Stimulated activated CD8-positive, alpha-beta memory T cell treated with anti-CD3 and anti-CD28 coated beads, Interleukin-15, amount 100 ng/mL, for 1 hour (primary cell): ENCODE results near the gene SOX18.

Source experiments
- DNase-seq: peaks from one replicate; pipeline ENCODE4 v3.0.0-alpha.2; 2020; ENCODE audit warnings: low read depth

The SOX18 gene

DNA sequence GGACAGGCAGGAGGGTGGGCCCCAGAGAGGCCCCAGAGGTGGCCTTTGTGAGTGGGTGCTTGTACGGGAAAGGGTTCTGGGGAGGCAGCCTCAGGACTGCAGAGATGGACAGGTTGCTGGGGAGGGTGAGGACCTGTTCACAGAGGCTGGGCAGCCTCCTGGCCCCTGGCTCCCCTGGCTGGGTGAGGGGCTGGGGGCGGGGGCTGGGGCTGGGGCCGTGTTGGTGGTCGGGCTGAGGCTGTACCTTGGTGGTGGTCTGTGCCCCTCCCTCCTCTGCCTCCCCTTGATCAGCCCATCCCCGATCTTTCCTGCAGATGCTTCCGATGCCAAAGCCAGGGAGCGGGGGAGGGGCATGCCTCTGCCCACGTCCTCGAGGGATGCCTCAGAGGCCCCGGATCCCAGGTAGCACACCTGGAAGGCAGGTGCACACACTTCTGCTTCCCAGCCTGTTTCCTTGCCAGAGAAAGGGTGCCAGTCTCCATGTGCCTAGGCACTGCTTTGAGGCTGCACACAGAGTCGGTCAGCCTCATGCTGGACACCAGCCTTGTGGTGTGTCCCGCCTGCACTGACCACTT lies 18.4 kb upstream of the SOX18 start:
- no peak for DNase-seq

DNA sequence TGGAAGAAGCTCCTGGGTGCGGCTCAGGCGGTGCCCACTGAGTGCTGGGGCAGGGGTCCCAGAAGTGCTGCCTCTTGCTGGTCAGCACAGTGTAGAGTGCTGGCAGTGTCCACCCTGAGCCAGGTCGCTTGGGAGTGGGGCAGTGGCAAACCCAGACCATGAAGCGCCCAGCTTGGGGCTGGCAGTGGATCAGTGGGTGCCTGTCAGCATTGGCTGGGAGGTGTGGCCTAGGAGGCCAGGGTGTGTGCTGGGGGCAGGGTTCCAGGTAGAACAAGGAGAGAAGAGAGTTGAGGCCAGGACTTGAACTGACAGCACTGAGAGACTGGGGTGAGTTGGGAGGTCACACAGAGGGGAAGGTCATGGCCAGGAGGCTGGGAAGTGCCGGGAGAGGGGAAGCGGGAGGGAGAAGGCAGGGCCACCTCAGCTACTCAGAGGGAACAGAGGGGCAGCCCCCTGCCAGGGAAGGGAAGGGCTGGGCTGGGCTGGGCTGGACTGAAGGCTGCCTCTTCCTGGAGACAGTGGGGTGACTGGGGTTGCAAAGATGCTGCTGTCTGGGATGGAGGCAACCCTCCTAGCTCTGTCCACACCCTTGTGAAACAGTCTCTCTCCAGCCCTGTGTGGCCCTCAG lies 17.7 kb upstream of the SOX18 start:
- DNase-seq, result no peak

DNA sequence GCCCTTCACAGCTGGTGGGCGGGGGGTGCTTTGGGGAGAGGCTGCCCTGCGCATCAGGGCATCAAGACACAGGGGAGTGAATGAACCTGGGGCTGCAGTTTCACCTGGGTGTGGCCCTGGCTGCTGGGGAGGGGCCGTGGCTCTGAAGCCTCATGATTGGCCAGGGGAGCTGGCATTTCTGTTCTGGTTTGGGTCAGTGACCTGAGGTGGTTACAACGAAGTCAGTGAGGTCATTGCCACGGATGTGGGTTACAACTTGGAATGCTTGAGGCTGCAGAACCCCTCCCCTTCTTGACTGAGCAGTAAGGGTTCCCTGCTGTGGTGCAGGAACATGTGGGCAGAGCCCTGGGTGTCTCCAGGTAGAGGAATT lies 16.5 kb upstream of the SOX18 start:
- DNase-seq, result no peak

DNA sequence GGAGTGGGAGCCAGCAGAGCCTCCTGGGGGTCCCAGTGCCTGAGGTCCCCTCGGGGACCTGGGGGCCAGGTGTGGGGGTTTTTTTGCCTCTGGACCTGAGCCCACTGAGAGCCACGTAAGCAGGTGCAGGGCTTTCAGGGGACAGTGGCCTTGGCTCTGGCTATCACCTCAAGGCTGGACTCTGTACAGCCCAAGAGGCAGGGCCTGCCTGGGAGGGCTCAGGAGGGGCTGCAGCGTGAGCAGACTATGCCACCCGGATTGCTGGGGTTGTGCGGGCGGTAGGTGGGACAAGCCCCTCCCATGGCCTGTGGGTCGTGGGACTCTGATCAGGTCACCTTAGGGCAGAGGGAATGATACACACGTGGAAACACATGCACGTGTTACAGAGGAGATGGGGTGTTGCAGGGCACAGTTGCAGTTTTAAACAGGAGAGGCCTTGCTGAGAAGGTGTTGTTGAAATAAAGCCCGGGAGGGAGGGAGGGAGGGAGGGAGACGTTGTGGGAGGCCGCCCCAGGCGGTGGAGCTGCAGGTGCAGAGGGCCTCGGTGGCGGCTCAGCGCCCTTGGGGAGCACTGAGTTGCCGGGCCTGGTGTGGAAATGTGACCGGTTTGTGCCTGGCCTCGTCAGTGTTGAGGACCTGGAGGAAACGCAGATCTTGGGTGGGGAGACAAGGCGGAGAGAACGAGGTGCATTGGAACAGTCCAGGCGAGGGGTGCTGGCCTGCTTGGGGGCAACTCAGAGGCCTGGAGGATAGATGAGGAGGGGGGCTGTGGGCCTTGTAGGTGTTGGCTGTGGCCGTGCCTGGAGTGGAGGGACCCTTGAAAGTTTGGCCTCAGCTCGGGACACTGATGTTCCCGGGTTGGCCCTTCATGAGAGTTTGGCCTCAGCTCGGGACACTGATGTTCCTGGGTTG lies 15.9 kb upstream of the SOX18 start:
- no peak for DNase-seq

DNA sequence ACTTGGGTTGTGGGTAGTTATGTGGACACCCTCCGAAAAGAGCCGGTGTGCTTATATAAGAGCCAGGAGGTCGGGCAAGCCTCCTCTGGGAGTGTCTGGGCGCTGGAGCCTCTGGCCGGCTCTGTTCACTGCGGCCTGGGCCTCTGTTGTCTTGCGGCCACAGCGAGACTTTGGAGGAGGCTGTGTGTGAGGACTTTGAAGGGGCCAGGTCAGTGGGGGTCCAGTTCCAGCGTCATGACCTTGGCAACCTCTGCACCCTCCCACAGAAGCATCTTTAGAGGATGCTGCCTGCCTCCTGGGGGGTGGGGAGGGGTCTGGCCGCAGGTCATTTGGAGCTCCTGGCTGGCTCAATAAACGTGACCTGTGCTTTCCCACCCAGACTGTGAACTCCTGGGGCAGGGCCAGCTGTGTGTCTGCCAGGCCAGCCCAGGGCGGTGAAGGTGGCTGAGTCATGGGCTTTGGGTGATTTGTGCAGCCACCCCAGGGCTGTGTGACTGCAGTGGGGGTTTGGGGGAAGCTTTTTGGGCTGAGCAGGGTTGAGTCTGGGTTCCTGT lies 14.8 kb upstream of the SOX18 start:
- no peak for DNase-seq

DNA sequence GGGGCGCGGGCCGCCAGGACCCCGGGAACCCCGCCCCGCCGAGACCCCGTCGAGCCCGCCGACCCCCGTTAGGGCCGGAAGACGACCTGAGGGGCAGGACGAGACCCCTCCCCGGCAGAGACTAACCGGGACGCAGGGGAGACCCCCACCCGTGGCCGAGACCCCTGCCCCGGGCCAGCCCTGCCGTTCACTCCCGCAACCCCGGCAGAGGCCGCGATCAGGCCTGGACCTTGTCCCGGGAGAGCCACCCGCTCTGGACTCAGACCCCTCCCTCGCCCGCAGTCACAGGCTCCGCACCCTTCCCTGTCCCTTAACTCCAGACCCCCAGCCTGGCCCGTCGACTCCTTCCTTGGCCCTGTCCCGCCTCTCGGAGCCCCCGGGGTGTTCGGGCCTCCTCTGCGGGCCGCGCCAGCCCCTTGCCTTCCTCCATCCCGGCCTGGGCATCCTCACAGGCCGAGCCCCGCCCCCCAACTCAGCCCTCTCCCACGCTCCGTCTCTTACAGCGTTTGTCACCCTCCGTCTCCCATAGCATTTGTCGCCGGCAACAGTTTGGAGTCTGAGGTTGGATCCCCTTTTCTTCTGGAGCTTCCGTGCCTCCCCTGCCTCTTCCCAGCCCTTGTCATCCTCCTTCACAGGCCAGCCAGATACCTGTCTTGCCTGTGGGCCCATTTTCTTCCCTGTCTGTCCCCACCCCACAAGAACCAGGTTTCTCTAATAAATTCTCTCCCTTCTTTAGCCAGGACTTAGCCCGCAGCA lies 14.1 kb upstream of the SOX18 start:
- DNase-seq, result no peak

DNA sequence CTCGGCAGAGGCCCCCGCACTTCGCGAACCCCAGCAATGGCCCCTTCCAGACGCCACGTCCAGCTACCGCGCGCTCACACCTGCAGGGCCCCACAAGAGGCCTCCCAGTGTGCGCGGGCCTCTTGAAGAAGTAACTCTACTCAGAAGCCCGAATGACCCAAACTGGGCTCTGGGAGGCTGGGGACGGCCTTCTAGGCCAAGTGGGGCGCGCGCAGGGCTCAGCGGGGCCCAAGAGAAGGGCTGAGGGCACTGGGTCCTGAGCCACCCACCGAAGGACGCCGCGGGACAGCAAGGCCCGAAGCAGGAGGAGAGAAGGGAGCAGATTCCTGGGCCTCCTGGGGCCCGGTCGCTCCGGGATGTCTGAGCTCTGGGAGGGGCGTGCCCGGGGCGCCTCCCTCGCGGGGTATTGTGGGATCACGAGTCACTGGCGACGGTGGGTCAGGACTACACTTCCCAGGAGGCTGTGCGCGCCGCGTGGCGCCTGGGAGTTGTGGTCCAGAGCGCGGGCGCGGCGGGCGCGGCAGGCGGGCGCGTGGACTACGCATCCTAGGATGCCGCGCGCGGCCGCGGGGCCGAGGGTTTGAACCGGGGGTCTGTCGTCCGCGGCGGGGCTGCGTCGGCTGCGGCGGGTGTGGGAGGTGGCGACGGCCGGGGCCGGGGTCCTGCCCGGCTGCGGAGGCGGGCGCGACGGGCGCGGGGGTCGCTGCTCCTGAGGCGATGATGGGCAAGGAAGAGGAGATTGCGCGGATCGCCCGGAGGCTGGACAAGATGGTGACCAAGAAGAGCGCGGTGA lies 13.4 kb upstream of the SOX18 start, which contains the start of gene TCEA2:
TCEA2 (plus strand) TSS at position 603 of the 793 bp plus-strand sequence; CDS start at position 718, 115 bp downstream.
- peak; percentile 87 for DNase-seq

DNA sequence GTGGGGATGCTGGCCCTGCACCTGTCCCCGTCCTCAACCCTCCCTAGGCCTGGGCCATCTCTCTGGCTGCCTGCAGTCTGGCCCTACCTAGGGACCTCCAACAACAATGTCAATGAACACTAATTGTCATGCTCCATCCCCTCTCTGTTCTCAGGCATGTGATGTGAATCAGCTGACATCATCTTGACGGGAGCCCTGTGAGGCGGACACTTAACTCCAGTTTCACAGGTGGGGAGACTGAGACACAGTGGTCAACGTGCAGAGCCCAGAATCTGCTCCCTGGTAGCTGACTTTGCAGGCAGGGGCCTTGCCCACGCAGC lies 12.8 kb upstream of the SOX18 start:
- no peak for DNase-seq

DNA sequence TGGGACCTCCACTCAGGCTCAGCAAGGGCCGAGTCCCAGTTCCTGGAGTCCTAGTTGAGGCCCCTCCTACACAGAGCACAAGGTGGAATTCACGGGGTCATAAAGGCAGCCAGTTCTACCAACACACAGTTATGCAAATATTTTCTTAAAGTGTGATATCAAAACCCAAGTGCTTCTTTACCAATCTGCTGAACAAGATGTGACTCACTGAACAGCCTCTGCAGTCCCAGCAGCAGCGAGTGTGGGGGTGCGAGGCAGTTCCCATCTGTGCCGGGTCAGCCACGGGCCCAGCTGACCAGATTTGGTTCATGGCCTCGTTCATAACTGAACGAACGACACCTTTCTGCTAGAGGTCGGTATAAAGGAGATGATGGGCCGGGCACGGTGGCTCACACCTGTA lies 9.1 kb upstream of the SOX18 start:
- DNase-seq, result no peak

DNA sequence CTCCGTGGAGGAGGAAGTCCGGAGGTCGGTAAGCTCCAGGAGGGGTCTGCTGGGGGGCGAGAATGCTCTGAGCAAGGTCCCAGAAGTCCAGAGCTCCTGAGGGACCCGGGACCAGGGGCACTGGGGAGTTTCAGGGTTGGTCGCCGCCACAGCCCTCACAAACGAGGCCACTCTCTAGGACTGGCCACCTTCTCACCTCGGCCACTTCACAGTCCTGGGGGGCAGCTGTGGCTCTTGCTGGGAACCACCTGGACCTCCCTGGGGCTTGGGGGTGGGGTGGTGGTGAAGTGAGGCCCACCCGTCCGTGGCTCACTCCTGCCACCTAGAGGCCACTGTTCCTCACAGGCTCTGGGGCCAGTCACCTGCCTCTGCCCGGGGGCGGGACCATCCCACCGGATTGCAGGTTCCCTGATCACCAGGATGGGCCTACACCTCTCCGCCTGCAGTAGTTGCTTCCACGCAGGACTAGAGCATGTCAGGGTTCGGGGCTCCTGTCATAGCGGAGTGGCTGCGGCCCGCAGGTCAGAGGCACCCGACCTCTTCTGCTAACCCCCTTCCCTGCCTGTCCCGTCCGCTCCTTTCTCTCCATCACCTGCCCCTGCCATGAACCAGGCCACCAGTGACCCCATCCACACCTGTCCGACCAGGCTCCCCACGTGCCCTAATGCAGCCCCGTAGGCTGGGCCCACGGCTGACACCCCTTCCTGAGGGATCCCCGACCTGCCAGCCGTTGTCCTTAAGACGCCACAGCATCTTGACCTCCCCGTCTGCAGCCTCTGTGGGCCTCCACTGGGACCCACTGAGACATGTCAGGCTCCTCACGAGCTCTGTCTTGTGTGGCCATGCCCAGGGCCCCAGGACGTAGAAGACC lies 8.4 kb upstream of the SOX18 start:
- DNase-seq, result peak; percentile 69

DNA sequence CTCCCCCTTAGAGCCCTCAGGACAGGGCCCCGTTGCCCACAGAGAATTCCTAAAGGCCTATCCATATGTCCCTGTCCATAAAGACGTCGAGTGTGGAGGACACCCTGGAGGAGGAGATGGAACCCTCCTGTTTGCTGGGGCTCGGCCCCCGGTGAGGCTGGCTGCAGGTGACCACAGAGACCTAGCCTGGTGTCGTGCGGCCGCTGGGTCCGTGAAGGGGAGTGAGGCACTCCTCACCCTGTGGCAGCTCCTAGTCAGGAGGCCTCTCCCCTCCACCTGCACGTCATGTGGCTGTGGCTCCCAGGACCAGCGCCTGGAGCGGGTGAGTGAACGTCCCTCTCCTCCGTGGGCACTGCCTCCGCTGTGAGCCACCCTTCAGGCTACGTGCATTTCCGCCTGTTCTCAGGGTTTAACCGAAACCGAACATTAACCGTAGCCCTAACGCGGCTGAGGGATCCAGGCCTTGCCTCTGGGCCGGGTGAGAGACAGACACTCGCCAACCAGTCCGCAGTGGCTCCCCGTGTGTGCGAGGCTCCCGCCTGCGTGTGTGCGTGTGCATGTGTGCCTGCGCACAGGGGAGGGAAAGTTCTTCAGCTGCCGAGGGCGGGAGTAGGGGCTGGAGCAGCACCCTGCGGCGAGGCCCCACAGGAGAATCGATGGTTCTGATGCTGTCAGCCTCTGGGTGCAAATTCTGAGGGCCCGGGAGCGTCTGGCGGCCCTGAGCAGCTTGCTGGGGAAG lies 7.6 kb upstream of the SOX18 start:
- no peak for DNase-seq

DNA sequence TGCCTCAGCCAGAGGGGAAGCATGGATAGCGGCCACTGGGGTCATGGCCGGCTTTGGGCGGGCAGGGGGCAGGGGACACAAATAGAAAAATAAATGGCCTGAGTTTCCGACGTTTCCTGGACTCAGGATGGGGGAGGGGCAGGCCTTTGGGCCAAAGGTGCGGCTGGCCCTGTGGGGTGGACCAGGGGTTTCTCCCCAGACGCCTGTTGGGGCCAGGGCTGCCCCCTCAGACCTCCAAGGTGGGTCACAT lies 7.1 kb upstream of the SOX18 start:
- DNase-seq, result no peak

DNA sequence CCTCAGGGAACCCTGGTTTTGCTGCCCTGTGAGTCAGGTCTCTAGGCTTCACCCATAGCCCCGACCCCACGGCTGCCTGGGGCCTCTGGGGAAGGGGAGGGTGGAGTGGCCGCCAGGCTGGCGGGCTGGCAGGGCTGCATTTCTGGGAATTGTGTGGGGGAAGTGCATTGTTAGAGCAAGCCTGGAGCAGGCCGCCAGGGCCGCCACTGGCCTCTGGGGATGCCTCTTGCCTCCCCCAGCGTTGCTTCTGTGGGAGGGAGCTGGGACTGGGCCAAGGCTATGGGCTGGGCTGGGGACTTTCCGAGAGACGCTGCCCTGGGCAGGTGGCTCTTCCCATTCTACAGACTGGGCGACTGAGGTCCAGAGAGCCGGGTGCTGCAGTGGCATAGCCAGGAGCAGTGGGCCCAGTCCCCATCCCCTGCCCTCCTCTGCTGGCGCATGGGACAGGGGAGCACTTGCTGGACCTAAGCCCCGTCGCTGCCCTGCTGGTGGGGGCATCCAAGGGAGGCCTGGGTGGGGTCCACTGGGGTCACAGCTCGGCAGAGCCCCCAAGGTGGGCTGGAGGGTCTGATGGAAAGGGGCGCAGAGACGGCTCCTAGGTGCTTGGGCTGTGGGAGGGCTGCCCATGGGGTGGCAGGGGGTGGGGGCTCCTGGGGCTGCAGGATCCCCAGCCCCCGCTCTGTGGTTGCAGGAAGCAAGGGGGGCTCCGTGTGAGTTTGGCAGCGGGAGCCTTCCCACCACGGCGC lies 6.6 kb upstream of the SOX18 start:
- DNase-seq, result no peak

DNA sequence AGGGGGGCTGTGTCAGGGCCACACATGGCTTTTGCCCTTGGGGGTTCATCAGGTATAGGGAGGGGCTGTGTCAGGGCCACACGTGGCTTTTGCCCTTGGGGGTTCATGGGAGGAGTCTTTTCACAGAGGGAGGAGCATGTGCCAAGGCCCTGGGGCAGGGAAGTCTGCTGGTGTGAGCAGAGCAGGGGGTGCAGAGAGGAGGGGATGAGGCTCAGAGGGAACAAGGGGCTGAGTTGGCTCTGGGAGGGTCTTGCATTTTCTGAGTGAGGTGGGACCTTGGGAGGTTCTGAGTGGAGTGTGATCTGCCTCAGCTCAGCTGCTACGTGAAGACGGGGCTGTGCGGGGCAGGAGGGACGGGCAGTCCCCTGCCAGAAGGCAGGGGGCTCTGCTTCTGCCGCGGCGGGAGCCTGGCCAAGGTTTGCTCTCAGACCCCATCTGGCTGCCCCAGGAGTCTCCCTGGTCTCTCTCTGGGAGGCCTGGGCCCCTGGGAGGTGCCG lies 6.0 kb upstream of the SOX18 start:
- DNase-seq, result no peak

DNA sequence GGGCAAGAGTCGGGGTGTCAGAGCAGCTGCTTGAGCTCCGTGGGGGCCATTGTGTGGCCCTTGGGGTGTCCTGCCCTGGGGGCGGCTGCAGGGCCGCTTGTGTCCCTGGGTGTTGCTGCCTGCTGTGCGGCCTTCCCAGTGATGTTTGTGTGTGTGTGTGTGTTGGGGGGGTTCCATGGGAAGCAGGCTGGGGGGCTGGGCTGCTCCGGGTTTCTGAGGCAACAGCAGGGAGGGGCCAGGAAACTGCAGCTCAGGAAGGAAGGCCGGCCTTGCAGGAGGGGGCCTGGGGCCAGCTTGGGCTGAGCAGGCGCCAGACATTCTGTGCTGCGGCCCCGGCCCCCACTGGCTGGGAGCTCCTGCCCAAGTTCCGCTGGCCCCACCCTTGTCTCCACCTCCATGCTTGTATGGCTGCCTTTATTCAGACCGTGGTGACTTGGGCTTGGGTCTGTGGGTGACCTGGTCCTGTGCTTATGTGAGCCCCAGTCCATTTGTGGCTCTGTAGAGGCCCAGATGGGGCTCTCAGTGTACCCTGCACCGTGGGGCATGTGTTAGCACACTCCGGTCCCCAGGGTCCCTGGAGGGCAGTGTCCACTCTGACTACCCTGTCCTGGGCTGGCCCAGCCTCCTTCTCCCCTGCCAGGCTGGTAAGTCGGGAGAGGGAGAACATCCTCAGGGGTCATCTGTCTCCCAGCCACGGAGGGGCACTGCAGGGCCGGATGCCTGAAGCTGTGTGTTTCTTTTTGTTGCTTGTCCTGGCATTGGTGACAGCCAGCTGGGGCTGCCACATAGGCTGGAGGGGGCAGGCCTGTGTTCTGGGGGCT lies 4.6 kb upstream of the SOX18 start:
- DNase-seq, result no peak

DNA sequence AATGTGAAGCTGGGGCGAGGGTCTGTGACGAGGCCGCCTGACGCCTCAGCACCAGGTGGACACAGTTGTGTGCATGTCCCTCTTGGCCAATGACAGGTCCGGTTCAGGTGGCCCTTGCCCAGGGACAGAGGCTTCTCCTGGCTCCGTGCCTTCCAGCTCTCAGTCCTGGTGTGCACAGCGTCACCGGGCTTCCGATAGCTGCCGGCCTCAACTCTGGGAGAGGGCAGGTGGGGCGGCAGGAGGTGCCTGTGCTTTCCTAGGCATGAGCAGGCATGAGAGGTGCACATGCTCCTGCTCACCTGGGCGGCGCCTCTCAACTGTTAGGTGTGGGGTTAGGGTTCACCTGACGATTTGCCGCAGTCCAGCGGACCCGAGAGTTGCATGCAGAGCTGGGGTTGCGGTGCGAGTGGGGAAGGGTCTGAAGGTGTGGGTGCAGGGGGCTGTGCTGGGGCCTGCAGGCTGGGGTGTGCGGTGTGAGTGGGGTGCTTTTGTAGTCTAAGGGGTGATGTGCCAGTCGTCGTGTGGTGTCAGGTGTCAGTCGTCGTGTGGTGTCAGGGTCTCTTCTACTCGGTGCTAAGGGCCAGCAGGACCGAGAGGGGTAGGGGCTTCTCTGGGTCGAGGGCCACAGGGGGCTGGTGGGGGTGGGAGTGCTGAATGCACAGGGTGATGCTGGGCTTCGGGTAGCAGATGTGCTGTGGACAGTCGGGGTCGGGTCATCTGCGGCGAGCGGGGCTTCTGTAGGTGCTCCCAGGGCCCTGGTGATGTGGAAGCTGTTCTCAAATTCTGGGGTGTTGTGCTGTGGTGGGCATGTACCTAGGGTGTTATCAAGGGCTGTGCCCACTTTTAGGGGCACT lies 3.8 kb upstream of the SOX18 start:
- DNase-seq, result no peak

DNA sequence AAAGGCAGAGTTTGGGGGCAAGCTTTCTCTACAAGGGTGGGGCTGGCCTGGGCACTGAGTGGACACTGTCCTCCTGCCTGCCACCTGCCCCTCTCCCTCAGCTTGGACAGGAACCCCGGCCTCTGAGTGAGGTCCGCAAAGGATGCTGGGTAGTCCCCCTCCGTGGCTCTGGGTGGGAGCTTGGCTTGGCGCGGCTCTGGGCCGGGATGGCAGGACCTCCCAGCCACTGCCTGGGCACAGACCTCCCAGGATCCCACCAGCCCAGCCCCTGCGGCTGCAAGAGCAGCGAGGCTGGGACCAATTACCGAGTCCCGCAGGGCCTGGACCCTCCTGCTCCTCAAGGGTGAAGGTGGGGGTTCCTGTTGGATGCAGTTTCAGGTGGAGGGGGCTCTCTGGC lies 2.9 kb upstream of the SOX18 start:
- DNase-seq, result no peak
